T1000 (cell line): Measurements from ENCODE around the gene ZFP30.

Experiments used
- DNase-seq: peaks from one replicate; lab custom pipeline; 2025; ENCODE audit warnings: mixed read lengths; lab: John Stamatoyannopoulos, UW

Gene ZFP30

DNA sequence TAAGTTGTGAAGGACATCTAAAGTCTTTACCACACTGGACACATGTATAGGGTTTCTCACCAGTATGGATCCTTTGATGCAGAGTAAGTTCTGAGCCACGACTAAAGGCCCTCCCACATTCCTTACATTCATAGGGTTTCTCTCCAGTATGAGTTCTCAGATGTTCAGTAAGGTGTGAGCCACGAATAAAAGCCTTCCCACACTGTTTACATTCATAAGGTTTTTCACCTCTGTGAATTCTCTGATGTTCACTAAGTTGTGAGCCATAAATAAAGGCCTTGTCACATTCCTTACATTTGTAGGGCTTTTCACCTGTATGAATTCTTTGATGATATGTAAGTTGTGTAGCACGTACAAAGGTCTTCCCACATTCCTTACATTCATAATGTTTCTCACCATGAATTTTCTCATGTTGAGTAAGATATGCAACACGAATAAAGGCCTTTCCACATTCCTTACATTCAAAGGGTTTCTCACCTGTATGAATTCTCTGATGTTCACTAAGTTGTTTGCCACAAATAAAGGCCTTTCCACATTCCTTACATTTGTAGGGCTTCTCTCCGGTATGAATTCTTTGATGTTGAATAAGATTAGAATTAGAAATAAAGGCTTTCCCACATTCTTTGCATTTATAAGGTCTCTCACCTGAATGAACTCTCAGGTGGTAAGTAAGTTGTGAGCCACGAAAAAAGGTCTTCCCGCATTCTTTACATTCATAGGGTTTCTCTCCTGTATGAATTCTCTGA lies 90.5 kb downstream of the ZFP30 start:
- no peak for DNase-seq
